ENCODE data around the gene GTF2F1.

GRCh38 chr19:6394831-6395230 lies 1.9 kb upstream of the GTF2F1 start:
- TF ChIP-seq POLR2A (IDR thresholded peaks at IDR 0.05; ENCODE audit: low read depth, low read length) (no peak), POLR2AphosphoS5 (IDR thresholded peaks at IDR 0.05; ENCODE audit: low read depth, low read length) (no peak), TAF1 (IDR thresholded peaks at IDR 0.05; ENCODE audit: borderline replicate concordance, low read depth, low read length) (no peak)
